ENCODE measurements around the gene PPP4C.

PPP4C gene

GRCh38 chr16:30082545-30083090 is 6.8 kb downstream of the PPP4C start:
- DNase-seq (ENCODE audit: low read depth in 2 of 2) = no peak

- no peak for DNase-seq (ENCODE audit: low read depth in 2 of 2)
Measured at GRCh38 chr16:30083216-30084055, 7.6 kb downstream of the PPP4C start.

- DNase-seq (ENCODE audit: low read depth in 2 of 2) = no peak
Measured at GRCh38 chr16:30084096-30084815, 8.5 kb downstream of the PPP4C start.

- no peak for DNase-seq (ENCODE audit: low read depth in 2 of 2)
Measured at GRCh38 chr16:30084816-30085159, 9.0 kb downstream of the PPP4C start.

- DNase-seq (ENCODE audit: low read depth in 2 of 2) = no peak
Measured at GRCh38 chr16:30085247-30085646, 9.5 kb downstream of the PPP4C start.

- no peak for DNase-seq (ENCODE audit: low read depth in 2 of 2)
Measured at GRCh38 chr16:30085820-30086219, 10.0 kb downstream of the PPP4C start.

- DNase-seq (ENCODE audit: low read depth in 2 of 2) = no peak
Measured at GRCh38 chr16:30086291-30087140, 10.7 kb downstream of the PPP4C start.

- DNase-seq (ENCODE audit: low read depth in 2 of 2) = no peak
Measured at GRCh38 chr16:30087181-30087898, 11.5 kb downstream of the PPP4C start.

- no peak for DNase-seq (ENCODE audit: low read depth in 2 of 2)
Measured at GRCh38 chr16:30088237-30088831, 12.5 kb downstream of the PPP4C start.

GRCh38 chr16:30088832-30089624 is 13.2 kb downstream of the PPP4C start:
- DNase-seq (ENCODE audit: low read depth in 2 of 2) = no peak

GRCh38 chr16:30090610-30091331 is 15.0 kb downstream of the PPP4C start:
- no peak for DNase-seq (ENCODE audit: low read depth in 2 of 2)

GRCh38 chr16:30091474-30092372 is 15.9 kb downstream of the PPP4C start, which contains the start of gene TBX6:
TBX6 (minus strand) TSS chr16:30091924; CDS start chr16:30091193, 731 bp downstream.
- DNase-seq (ENCODE audit: low read depth in 2 of 2) = peak; percentile 89 to 93

- peak; percentile 59 to 60 for DNase-seq (ENCODE audit: low read depth in 2 of 2)
Measured at GRCh38 chr16:30092373-30093010, 16.7 kb downstream of the PPP4C start.

- DNase-seq (ENCODE audit: low read depth in 2 of 2) = no peak
Measured at GRCh38 chr16:30094541-30095165, 18.9 kb downstream of the PPP4C start.

- no peak for DNase-seq (ENCODE audit: low read depth in 2 of 2)
Measured at GRCh38 chr16:30095166-30096078, 19.6 kb downstream of the PPP4C start.
